Suppressor macrophage (primary cell): ENCODE results near the gene MUSTN1.

Experiments used
- DNase-seq, 4 experiments: peaks; one replicate each; pipeline ENCODE4 v3.0.0-alpha.2; 2020 to 2022

MUSTN1 gene

DNA sequence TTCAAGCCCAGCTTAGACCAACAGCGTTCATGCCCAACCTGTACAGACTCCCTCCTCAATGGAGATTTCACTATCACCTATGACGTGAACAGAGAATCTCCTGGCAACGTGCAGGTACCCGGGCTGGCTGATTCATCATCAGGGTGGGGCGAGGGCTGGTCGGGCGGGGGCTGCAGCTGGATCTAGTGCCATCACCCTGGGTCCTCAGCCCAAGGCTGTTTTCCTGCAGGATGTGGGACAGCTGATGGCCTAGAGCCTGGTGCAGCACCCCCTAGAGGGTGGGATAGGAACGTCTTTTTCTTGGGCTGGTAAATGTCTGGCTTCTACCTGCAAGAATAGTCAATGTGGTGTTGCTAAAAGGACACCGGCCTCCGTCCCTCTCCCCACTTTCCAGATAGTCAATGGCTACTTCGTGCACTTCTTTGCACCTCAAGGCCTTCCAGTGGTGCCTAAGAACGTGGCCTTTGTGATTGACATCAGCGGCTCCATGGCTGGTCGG, 35.8 kb downstream of the MUSTN1 start:
- peak; percentile 45 to 62 (median 54) for DNase-seq

DNA sequence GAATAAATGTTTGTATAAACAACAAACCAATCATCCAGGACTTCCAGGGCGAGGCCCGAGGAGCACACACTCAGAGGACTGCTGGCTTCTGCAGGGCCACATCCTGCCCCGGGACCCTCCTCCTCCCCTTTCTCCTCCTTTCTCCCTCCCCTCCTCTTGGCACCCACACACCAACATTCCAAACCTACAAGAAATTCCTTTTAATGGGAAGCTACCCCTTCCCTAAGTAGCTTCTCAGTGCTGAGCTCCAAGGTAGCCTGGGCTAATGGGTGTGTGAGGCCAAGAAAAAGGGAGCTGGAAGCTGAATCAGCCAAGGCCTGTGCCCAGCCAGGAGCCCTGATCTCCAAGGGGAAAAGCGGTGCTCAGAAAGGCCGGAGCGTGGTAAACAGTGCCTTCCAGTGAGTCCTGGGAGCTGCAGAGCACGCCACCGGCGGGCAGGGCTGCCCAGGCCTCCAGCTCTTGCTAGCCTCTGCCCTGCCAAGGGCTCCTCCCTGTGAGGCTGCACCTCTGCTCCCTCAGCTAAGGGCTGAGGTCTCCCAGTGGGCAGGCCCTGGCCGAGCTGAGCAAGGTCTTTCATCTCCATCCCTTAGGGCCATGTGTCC, 36.3 kb downstream of the MUSTN1 start:
- no peak for DNase-seq

- DNase-seq: no peak
These were observed 38.4 kb downstream of the MUSTN1 start for GRCh38 chr3:52796411-52796810.

- no peak for DNase-seq
These were observed 39.4 kb downstream of the MUSTN1 start for GRCh38 chr3:52795298-52795900.

- DNase-seq: no peak
These were observed 40.2 kb downstream of the MUSTN1 start, which contains the start of gene ITIH3 for GRCh38 chr3:52794612-52795099. Gene ITIH3 (plus strand): TSS chr3:52794796. CDS start chr3:52794804, 8 bp downstream.

GRCh38 chr3:52793702-52794611, 40.9 kb downstream of the MUSTN1 start:
- no peak for DNase-seq

GRCh38 chr3:52792961-52793695, 41.7 kb downstream of the MUSTN1 start:
- peak; percentile 11 to 46 (median 29) for DNase-seq

DNA sequence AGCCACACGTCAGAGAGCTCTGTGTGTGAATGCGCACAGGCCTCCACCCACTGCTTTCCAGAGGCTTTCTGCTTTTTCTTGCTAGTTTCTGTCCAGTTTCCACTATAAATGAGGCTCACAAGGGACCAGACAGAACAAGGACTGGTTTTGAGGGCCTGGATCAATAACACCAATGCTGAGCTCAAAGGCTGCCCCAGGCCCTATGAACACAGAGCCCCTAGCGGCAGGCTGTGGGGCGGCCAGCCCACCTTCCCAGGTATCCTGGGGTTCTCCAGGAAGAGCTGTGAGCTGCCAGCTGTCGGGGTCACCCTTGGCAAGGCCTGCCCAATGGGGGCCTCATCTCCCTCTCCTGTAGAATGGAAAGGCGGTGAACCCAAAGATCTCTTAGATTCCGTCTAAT, 42.4 kb downstream of the MUSTN1 start:
- DNase-seq: no peak

DNA sequence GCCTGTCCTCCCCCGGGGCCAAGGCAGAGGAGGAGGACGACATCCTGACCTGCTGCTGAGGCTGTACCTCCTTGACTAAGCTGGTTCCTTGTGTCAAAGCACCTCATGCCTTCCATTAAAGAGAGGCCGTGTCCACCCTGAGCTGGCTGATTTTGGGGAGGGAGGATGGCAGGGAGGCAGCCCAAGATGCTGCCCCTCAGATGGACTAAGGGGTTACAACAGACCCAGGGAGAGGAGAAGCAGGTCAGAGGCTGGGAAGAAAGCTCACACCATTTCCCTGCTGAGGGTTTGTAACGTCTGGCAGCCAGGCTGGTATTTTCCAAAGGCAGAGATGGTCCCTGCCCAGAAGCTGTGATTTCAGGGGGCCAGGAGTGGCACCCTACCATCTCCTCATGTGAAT, 42.9 kb downstream of the MUSTN1 start:
- DNase-seq: no peak

DNA sequence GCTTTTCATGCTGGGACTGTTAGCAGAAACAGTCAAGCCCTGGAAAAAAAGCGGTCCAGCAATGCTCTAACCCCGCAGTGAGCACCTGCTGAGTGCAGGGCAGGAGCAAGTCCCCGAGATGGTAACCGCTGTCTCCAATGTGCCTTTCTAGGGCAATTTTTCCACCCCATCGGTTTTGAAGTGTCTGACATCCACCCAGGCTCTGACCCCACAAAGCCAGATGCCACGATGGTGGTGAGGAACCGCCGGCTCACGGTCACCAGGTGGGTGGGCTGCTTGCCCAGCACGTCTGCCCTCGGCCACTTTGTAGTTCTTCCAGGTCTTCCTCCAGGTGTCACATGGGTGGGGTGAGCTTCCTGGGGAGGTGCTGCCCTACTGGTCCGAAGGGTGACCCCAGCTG, 43.5 kb downstream of the MUSTN1 start:
- no peak for DNase-seq

- no peak for DNase-seq
These were observed 44.1 kb downstream of the MUSTN1 start for GRCh38 chr3:52790741-52791140.

DNA sequence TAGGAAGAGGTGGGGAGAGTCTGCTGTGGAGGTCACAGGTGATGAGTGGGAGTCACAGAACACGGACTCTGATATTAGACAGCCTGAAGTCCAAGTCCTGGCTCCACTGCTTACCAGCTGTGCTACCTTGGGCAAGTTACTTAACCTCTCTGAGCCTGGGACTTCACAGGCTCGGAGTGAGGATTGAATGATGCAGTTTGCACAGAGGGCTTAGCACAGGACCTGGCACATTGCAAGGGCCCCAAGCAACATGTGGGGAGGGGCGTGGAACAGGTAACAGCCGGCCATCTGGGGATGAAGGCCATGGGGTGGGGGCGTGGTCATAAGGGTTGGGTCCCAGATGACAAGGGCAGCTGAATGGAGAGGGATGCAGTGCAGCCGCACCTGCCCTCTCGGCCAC, 44.5 kb downstream of the MUSTN1 start:
- DNase-seq: no peak

DNA sequence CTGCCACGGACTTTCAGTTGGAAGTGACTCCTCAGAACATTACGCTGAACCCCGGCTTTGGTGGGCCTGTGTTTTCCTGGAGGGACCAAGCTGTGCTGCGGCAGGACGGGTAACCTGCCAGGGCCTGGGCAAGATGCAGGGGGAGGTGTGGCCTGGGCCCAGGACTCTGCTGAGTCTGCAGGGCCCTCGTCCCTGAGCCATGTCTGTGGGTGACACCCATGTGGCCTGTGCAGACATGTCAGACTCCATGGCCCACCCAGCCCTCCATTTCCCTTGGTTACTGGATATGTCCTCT, 45.1 kb downstream of the MUSTN1 start:
- no peak for DNase-seq

GRCh38 chr3:52788890-52789745, 45.7 kb downstream of the MUSTN1 start:
- no peak for DNase-seq

DNA sequence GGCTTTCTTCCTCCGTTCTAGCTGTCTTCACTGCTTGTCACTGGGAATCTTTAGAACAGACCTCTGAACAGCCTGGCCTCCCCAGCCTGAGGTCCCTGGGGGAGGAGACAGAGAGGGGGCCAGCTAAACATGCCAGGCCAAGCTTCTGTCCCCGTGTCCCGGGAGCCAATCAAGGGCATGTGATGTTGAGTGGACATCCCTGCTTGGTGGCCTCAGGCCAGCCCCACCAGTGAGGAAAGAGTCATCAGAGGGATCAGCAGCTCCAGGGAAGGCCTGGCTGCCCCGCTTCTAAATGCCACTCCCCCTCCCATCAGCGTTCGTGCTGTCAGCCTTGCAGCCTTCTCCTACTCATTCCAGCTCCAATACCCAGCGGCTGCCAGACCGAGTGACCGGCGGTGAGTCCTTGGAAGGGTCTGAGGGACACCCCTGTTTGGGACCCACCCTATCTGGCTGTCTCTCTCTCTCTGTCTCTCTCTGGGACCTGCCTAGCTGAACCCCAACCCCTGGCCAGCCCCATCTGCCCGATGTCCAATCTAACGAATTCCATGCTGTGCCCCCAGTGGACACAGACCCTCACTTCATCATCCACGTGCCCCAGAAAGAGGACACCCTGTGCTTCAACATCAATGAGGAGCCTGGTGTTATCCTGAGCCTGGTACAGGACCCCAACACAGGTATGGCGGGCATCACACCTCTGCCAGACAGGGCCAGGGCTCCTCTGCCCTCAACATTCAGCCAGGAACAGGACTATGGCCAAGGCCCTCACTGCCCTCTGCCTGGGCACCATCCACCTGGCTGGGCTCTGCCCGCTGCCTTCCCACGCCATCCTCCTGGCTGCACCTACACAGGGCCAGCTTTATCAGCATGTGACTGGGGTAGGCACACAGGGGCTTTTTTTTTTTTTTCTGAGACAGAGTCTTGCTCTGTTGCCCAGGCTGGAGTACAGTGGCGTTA, 46.9 kb downstream of the MUSTN1 start:
- DNase-seq: no peak

DNA sequence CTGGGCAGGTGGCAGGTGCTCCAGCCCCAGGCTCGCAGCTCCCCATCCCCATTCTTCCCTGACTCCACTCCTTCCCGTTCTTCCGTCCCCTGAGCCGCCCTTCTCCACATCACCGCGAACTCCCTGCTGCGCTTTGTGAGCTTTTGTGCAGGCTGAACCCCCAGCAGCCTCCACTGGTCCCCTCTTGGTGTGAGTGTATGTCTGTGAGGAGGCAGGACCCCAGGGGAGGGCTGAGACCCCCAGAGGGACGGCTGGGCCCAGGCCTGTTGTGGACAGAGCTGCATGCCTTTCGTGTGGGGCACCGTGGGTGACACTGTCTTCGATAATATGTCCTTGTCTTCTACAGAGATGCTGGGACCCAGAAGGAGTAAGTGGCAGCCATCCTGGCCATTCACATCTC, 47.6 kb downstream of the MUSTN1 start:
- no peak for DNase-seq

- no peak for DNase-seq
These were observed 48.2 kb downstream of the MUSTN1 start for GRCh38 chr3:52786330-52787215.

DNA sequence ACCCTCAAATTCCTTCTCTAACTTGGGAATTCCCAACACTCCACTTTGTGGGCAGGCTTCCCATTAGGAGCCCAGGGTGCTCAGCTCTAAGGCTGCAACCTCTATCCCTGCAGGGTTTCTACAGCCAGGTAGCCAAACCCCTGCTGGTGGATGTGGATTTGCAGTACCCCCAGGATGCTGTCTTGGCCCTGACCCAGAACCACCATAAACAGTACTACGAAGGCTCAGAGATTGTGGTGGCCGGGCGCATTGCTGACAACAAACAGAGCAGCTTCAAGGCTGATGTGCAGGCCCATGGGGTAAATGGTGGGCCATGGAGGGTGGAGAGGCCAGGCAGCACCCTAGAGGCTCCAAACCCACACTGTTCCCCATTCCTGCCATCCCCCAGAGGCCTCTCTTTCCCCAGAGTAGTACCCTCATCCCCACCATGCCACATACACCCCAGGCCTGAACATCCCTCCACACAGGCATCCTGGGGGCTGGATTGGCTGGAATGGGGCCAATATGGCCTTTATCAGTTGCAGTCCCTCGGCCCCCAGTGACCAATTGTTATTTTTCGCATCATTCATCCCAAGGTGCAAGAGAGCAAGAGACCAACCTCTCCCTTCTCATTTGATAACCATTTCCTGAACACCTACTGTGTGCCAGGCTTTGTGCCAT, 49.8 kb downstream of the MUSTN1 start:
- DNase-seq: no peak
